ENCODE data around the gene RRAGD. TPM values are rescaled to one million over a fixed set of nuclear protein-coding genes. Genes with fewer than 3 reads are reported as not detected.

Gene RRAGD
- total and polyA plus RNA-seq, 2 of the 8 experiments (the other 6 are each of a cell fraction or from before 2014, with no cell fraction given), result 7.2 to 30.8 TPM

DNA sequence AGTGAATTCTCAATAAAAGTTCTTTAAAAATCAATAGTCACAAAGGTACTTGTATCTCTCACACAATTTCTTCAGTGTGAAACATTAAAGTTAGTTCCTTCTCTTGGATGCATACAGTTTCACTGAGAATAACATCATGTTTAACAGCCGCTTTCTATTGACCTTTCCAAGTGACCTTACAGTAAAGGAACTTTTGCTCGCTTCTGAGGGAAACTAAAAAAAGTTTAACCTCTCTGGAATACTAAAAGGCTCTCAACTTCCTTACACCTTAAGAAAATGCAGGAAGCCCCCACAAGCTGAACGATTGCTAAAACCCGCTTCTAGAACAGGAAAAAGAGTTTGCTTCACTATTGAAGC lies 1.3 kb downstream of the RRAGD start:
- TF ChIP-seq RAD21 (IDR thresholded peaks at IDR 0.05 in 1 of 2, conservative IDR thresholded peaks at IDR 0.05 in 1 of 2; ENCODE audit: low read depth in 2 of 2, low read length in 2 of 2), result no peak
- TF ChIP-seq SIX5 (IDR thresholded peaks at IDR 0.05; ENCODE audit: low read depth, low read length), result no peak
- 0 out of 2 replicates have a peak, but pooled peaks have one; percentile 6 for TF ChIP-seq SP4 (IDR thresholded peaks at IDR 0.05; ENCODE audit: low read length)
- FAIRE-seq (peak; percentile 39), DNase-seq (ENCODE audit: low read depth in 1 of 2, low spot score in 2 of 2) (no peak)
- Histone ChIP-seq H3K23ac (ENCODE audit: insufficient read length) (no peak overlapping the region), H4K91ac (replicated peaks; ENCODE audit: insufficient read length, low read length) (no peak overlapping the region), H2BK5ac (ENCODE audit: low read depth, low read length) (no peak overlapping the region), H3K27me3 (replicated peaks in 1 of 4; ENCODE audit: control insufficient read depth in 3 of 4, extremely low read depth in 1 of 4, insufficient read depth in 3 of 4, low read length in 3 of 4) (peaks cover 2 to 19% (median 16%) of the 10 kb centered on the region in 4 experiments), H2BK12ac (ENCODE audit: low read depth, low read length) (no peak overlapping the region), H3K9ac (replicated peaks in 1 of 4; ENCODE audit: extremely low read depth in 1 of 4, low read depth in 3 of 4, low read length in 3 of 4) (peak overlapping the region in 1 of 4 experiments; percentile 39; a peak in 2 of 7 replicates), H3K36me3 (ENCODE audit: control insufficient read depth in 2 of 4, insufficient read depth in 4 of 4, low read length in 3 of 4) (no peaks in the 10 kb centered on the region), H4K20me1 (replicated peaks in 1 of 2; ENCODE audit: control insufficient read depth in 1 of 2, insufficient read depth in 2 of 2, low read length in 2 of 2) (no peaks in the 10 kb centered on the region), H2BK120ac (replicated peaks; ENCODE audit: low read depth, low read length) (no peak overlapping the region), H2BK15ac (ENCODE audit: low read length) (no peak overlapping the region), H3K4ac (replicated peaks; ENCODE audit: insufficient read length, low read depth, low read length) (no peak overlapping the region), H2BK20ac (ENCODE audit: low read length) (no peak overlapping the region), H3K4me3 (ENCODE audit: extremely low read depth in 1 of 4, insufficient read depth in 2 of 4, low read depth in 3 of 4, low read length in 4 of 4) (peak overlapping the region; percentile 63 to 98 (median 68)), H3K56ac (replicated peaks; ENCODE audit: insufficient read length, low read depth, low read length) (no peak overlapping the region), H2AK5ac (ENCODE audit: low read depth, low read length) (no peak overlapping the region), H3K9me3 (ENCODE audit: insufficient read depth in 2 of 2, low read depth in 1 of 2, low read length in 1 of 2) (no peaks in the 10 kb centered on the region), H3K18ac (ENCODE audit: extremely low read depth, low read length) (no peak overlapping the region; the same call in 1 of the 2 replicates), H2AFZ (ENCODE audit: low read length) (no peak overlapping the region), H4K8ac (ENCODE audit: extremely low read depth, insufficient read depth, low read length) (no peak overlapping the region), H3K79me1 (ENCODE audit: low read depth, low read length) (no peaks in the 10 kb centered on the region; the same call in 1 of the 2 replicates), H4K5ac (ENCODE audit: insufficient read length, low read depth, low read length) (no peak overlapping the region), H3K27ac (ENCODE audit: low read depth, low read length) (no peak overlapping the region), H3K4me2 (ENCODE audit: insufficient read depth in 1 of 2, low read depth in 2 of 2, low read length in 2 of 2) (peak overlapping the region; percentile 68 to 98), H3K23me2 (ENCODE audit: low read depth, low read length) (peaks cover 19% of the 10 kb centered on the region), H3K14ac (ENCODE audit: insufficient read length) (no peak overlapping the region), H3K4me1 (replicated peaks in 1 of 4; ENCODE audit: control insufficient read depth in 3 of 4, insufficient read depth in 4 of 4, low read length in 3 of 4) (peaks cover 13 to 18% (median 16%) of the 10 kb centered on the region in 4 experiments), H3K79me2 (ENCODE audit: control insufficient read depth in 1 of 2, insufficient read depth in 2 of 2, low read length in 2 of 2) (peaks cover 0 to 30% of the 10 kb centered on the region in 2 experiments; a peak in 2 of 4 replicates)
- ChIA-PET CTCF (ENCODE audit: partially characterized antibody) (interaction anchor here (0.9 to 3.3 kb wide), 10 partner anchors 10 to 192 kb away, joined by 3 to 20 read pairs (median 6); no protein-coding TSS in a partner anchor), POLR2A (ENCODE audit: partially characterized antibody) (interaction anchor here (0.6 to 1.3 kb wide), 6 partner anchors 10 to 124 kb away, joined by 3 to 5 read pairs (median 3); partner anchors contain the start of gene UBE2J1)
- 4% methylated on average over 4 of the region's 4 CpGs; no CpG with 5 or more reads in 1 of the 2 experiments for WGBS, 2 experiments (ENCODE audit: extremely low coverage in 1 of 2, insufficient coverage in 1 of 2, insufficient read length in 1 of 2, insufficient replicate concordance in 2 of 2, low coverage in 1 of 2, low lambda C conversion rate in 2 of 2, missing lambda C conversion rate in 1 of 2)
